HepG2 (cell line): ENCODE measurements around the gene DDX1. TPM values are rescaled to one million over a fixed set of nuclear protein-coding genes. Genes with fewer than 3 reads are reported as not detected.

Source experiments
- ATAC-seq: fragments of 200-7000 bp; cut with Tn5 transposase; 3 replicates; pipeline ENCODE4 v1.9.1; 2020; ENCODE audit warnings: mild to moderate bottlenecking, moderate library complexity
- BruUV-seq: library from RNA; stranded (reverse); fragments of 400-500 nt; replicated peaks from 2 replicates; lab custom pipeline; 2021; lab: Mats Ljungman, UMichigan
- CTCF ChIA-PET: fragments of 300-600 bp; formaldehyde crosslinking; extraction: SDS; loops from one replicate; lab custom pipeline; 2021; ENCODE audit warnings: low total read pairs, inconsistent platforms, low intra/inter-chr PET ratio; lab: Yijun Ruan, JAX
- POLR2A ChIA-PET: fragments of 350-600 bp; sonication (Branson Sonifier 250); formaldehyde crosslinking; loops from one replicate; lab custom pipeline; 2020; ENCODE audit warnings: antibody characterized with exemption, inconsistent platforms; lab: Yijun Ruan, JAX
- DNase-seq: peaks from one replicate; pipeline ENCODE4 v3.0.0-alpha.2; 2015; ENCODE audit warnings: low spot score
- FAIRE-seq: peaks from 3 replicates; lab custom pipeline; 2011; peaks lifted over from hg19 to GRCh38; lab: Jason Lieb, UNC
- H2AFZ ChIP-seq: one replicate; pipeline ENCODE4 v1.6.1; 2011; ENCODE audit warnings: low read length, inconsistent platforms
- H3K27ac ChIP-seq: fragments of 300-600 bp; 3 replicates; pipeline ENCODE4 v1.8.0; 2011; ENCODE audit warnings: mixed run types, mild to moderate bottlenecking, mixed read lengths, low read length, inconsistent platforms; ENCODE audit not compliant: insufficient read depth; ENCODE audit errors: extremely low read length
- H3K27me3 ChIP-seq, 2 experiments: fragments of 200-600 bp in 1 of 2; 2 replicates in 1 of 2; 3 replicates in 1 of 2; pipeline versions ENCODE4 v1.6.0 to v1.8.0; 2011; ENCODE audit warnings: low read length in 2 of 2, mild to moderate bottlenecking in 2 of 2, moderate library complexity in 2 of 2, inconsistent platforms in 1 of 2; ENCODE audit not compliant: insufficient read depth in 2 of 2, control insufficient read depth in 1 of 2
- H3K36me3 ChIP-seq, 2 experiments: fragments of 200-600 bp in 1 of 2; replicated peaks in 1 of 2; 2 replicates in 1 of 2; 3 replicates in 1 of 2; pipeline versions ENCODE4 v1.5.1 to v1.8.0; 2011; ENCODE audit warnings: low read length in 2 of 2, inconsistent platforms in 1 of 2; ENCODE audit not compliant: insufficient read depth in 2 of 2, control insufficient read depth in 1 of 2
- H3K4me1 ChIP-seq: 2 replicates; pipeline ENCODE4 v1.5.1; 2012; ENCODE audit warnings: low read length, inconsistent platforms; ENCODE audit not compliant: insufficient read depth
- H3K4me2 ChIP-seq: 2 replicates; pipeline ENCODE4 v1.6.0; 2011; ENCODE audit warnings: low read depth, low read length, inconsistent platforms
- H3K4me3 ChIP-seq, 3 experiments: fragments of 200-600 bp in 1 of 3; sonication (generic), shearing (Covaris generic) in 1 of 3; replicated peaks in 1 of 3; 2 replicates each; pipeline ENCODE4 v1.5.1; 2011 to 2016; ENCODE audit warnings: low read length in 3 of 3, inconsistent platforms in 2 of 3, low read depth in 2 of 3, mild to moderate bottlenecking in 2 of 3, control low read depth in 1 of 3, mixed read lengths in 1 of 3; ENCODE audit not compliant: insufficient read depth in 1 of 3
- H3K79me2 ChIP-seq: one replicate; pipeline ENCODE4 v1.6.1; 2011; ENCODE audit warnings: low read length, inconsistent platforms; ENCODE audit not compliant: insufficient read depth
- H3K9ac ChIP-seq: 2 replicates; pipeline ENCODE4 v1.6.0; 2011; ENCODE audit warnings: mild to moderate bottlenecking, low read depth, low read length, inconsistent platforms; ENCODE audit not compliant: insufficient read depth
- H3K9me3 ChIP-seq: 2 replicates; pipeline ENCODE4 v1.5.1; 2012; ENCODE audit warnings: mild to moderate bottlenecking, low read length
- H4K20me1 ChIP-seq: 2 replicates; pipeline ENCODE4 v1.6.0; 2011; ENCODE audit warnings: inconsistent platforms, mild to moderate bottlenecking, low read length, moderate library complexity; ENCODE audit not compliant: insufficient read depth
- BORCS8-MEF2B ChIP-seq: sonication (generic); formaldehyde crosslinking; IDR thresholded peaks from 2 replicates; pipeline ENCODE4 v1.8.0; 2022; ENCODE audit warnings: mild to moderate bottlenecking, missing genetic modification reagents
- BRF2 ChIP-seq: sonication (generic); formaldehyde crosslinking; IDR thresholded peaks from 2 replicates; pipeline ENCODE4 v1.8.1; 2022; ENCODE audit warnings: mild to moderate bottlenecking, missing genetic modification reagents
- CENPT ChIP-seq: sonication (generic); formaldehyde crosslinking; IDR thresholded peaks from 2 replicates; pipeline ENCODE4 v1.8.0; 2022; ENCODE audit warnings: low read depth, mild to moderate bottlenecking, moderate library complexity, missing genetic modification reagents
- CSRNP2 ChIP-seq: sonication (generic); formaldehyde crosslinking; conservative IDR thresholded peaks from 2 replicates; pipeline ENCODE4 v1.8.0; 2022; ENCODE audit warnings: low read depth, missing genetic modification reagents
- DZIP1 ChIP-seq: sonication (generic); formaldehyde crosslinking; IDR thresholded peaks from 2 replicates; pipeline ENCODE4 v1.5.0; 2020; ENCODE audit warnings: mild to moderate bottlenecking, missing genetic modification reagents
- HDAC6 ChIP-seq: fragments of 200-600 bp; sonication (generic); IDR thresholded peaks from 2 replicates; pipeline ENCODE4 v1.7.0; 2017; ENCODE audit warnings: mild to moderate bottlenecking, antibody characterized with exemption, low read length, low read depth
- HOXA7 ChIP-seq: sonication (generic); formaldehyde crosslinking; IDR thresholded peaks from 2 replicates; pipeline ENCODE4 v1.8.1; 2022; ENCODE audit warnings: mild to moderate bottlenecking, missing genetic modification reagents, moderate library complexity
- KMT2B ChIP-seq: IDR thresholded peaks from 2 replicates; pipeline ENCODE4 v1.6.1; 2016; ENCODE audit warnings: missing genetic modification reagents, missing compliant biosample characterization
- PAX8 ChIP-seq: sonication (generic); formaldehyde crosslinking; IDR thresholded peaks from 2 replicates; pipeline ENCODE4 v1.8.0; 2022; ENCODE audit warnings: mild to moderate bottlenecking, missing genetic modification reagents, borderline replicate concordance
- RFX3 ChIP-seq: IDR thresholded peaks from 2 replicates; pipeline ENCODE4 v1.6.1; 2016; ENCODE audit warnings: missing biosample characterization, missing genetic modification reagents
- SATB2 ChIP-seq: sonication (generic); formaldehyde crosslinking; IDR thresholded peaks from 2 replicates; pipeline ENCODE4 v1.5.0; 2020; ENCODE audit warnings: missing genetic modification reagents
- ZNF260 ChIP-seq: sonication (generic); formaldehyde crosslinking; IDR thresholded peaks from 2 replicates; pipeline ENCODE4 v1.4.0; 2020; ENCODE audit warnings: missing genetic modification reagents, low read depth, mild to moderate bottlenecking, borderline replicate concordance
- ZNF619 ChIP-seq: sonication (generic); formaldehyde crosslinking; IDR thresholded peaks from 2 replicates; pipeline ENCODE4 v1.4.0; 2020; ENCODE audit warnings: mild to moderate bottlenecking, missing genetic modification reagents
- ZNF660 ChIP-seq: sonication (generic); formaldehyde crosslinking; IDR thresholded peaks from 2 replicates; pipeline ENCODE4 v1.5.1; 2020; ENCODE audit warnings: mild to moderate bottlenecking, low read depth, missing genetic modification reagents, borderline replicate concordance
- ZNF691 ChIP-seq: sonication (generic); formaldehyde crosslinking; IDR thresholded peaks from 2 replicates; pipeline ENCODE4 v1.4.0; 2020; ENCODE audit warnings: missing genetic modification reagents, low read depth, mild to moderate bottlenecking, borderline replicate concordance
- ZNF772 ChIP-seq: sonication (generic); formaldehyde crosslinking; IDR thresholded peaks from 2 replicates; pipeline ENCODE4 v1.5.0; 2020; ENCODE audit warnings: mild to moderate bottlenecking, missing genetic modification reagents
- ZNF780A ChIP-seq: sonication (generic); formaldehyde crosslinking; IDR thresholded peaks from 2 replicates; pipeline ENCODE4 v1.8.0; 2022; ENCODE audit warnings: mild to moderate bottlenecking, missing genetic modification reagents, moderate library complexity
- WGBS: methylation state at CpG from one replicate; pipeline ENCODE4 v1.1.6; 2017; ENCODE audit warnings: low lambda C conversion rate; 5-methylcytosine and 5-hydroxymethylcytosine counted together
- in situ Hi-C: cut with HindIII; loops from 2 replicates; pipeline ENCODE4 v1.10.0; 2017; ENCODE audit warnings: low pct_unique_long_range_greater_than_20kb; ENCODE audit not compliant: extremely low pct_ligation_motif_present
- intact Hi-C: fragments of 100-400 bp; cut with micrococcal nuclease; formaldehyde crosslinking; loops from one replicate; pipeline ENCODE4 v1.10.0; 2022; ENCODE audit not compliant: unreplicated experiment
- polyA plus RNA-seq, 8 experiments: library from polyadenylated mRNA; depleted of rRNA in 3 of 8; stranded (reverse) in 7 of 8; unstranded in 1 of 8; fragments of >200 nt; fragmentation: Illumina TruSeq in 4 of 8; extraction: Trizol in 4 of 8; gene quantifications; 2 replicates each; pipeline versions ENCODE4 v1.2.1 to v1.2.3, GENCODE V29; 2011 to 2016; ENCODE audit warnings: low read depth in 4 of 8, missing spikeins in 1 of 8, mixed read lengths in 1 of 8; ENCODE audit not compliant: insufficient read depth in 1 of 8
- total RNA-seq, 5 experiments: library from RNA; depleted of rRNA; stranded (reverse); fragments of >200 nt; fragmentation: Illumina TruSeq; extraction: Trizol; gene quantifications; 2 replicates each; pipeline ENCODE4 v1.2.3, GENCODE V29; 2016; ENCODE audit warnings: low read depth in 1 of 5

DDX1 gene
- total and polyA plus RNA-seq, 2 of the 13 experiments (the other 11 are each of a cell fraction or from before 2014, with no cell fraction given) = 81.6 to 130 TPM

GRCh38 chr2:15616429-15616828, 24.8 kb downstream of the DDX1 start:
- CTCF ChIA-PET = no interaction called here
- TF ChIP-seq ZNF660 (CRISPR knock-in tag) (no peak), RFX3 (CRISPR knock-in tag) (no peak), ZNF772 (no peak), BRF2 (no peak), SATB2 (CRISPR knock-in tag) (no peak), PAX8 (CRISPR knock-in tag) (no peak), HOXA7 (no peak), BORCS8-MEF2B (no peak), CSRNP2 (CRISPR knock-in tag) (no peak), ZNF780A (CRISPR knock-in tag) (no peak), ZNF619 (CRISPR knock-in tag) (no peak), DZIP1 (no peak), CENPT (no peak), KMT2B (CRISPR knock-in tag) (no peak), HDAC6 (no peak), ZNF691 (CRISPR knock-in tag) (no peak), ZNF260 (CRISPR knock-in tag) (no peak)

More at GRCh38 chr2:15616429-15616828, 24.8 kb downstream of the DDX1 start:
- no peak for DNase-seq
- no peak overlapping the region for H3K9ac ChIP-seq
- H2AFZ ChIP-seq = no peak overlapping the region
- WGBS = 96% methylated on average over 4 of the region's 4 CpGs
- in situ Hi-C loops = no loop called here
- intact Hi-C loops = no loop called here
- H3K36me3 ChIP-seq = peaks cover 23 to 66% of the 10 kb centered on the region in 2 experiments
- FAIRE-seq = no peak
- no peak for ATAC-seq
- no TSS peak for BruUV-seq
- H3K4me1 ChIP-seq = no peaks in the 10 kb centered on the region
- H3K4me2 ChIP-seq = no peak overlapping the region
- no peak overlapping the region for H3K27ac ChIP-seq
- no peaks in the 10 kb centered on the region for H3K9me3 ChIP-seq
- H4K20me1 ChIP-seq = no peaks in the 10 kb centered on the region
- no peaks in the 10 kb centered on the region for H3K27me3 ChIP-seq
- no peak overlapping the region for H3K4me3 ChIP-seq
- H3K79me2 ChIP-seq = no peaks in the 10 kb centered on the region
- POLR2A ChIA-PET = no interaction called here
